Measurements from ENCODE around the gene CYP1B1. TPM values are rescaled to one million over a fixed set of nuclear protein-coding genes. Genes with fewer than 3 reads are reported as not detected.
"Not testable (repeated sequence)": the region's sequence is repeated elsewhere in the genome, so short reads cannot be mapped to it uniquely, and the experiment has no call there.

CYP1B1 gene
- 100 to 1,000 TPM in 3 of 4 donors, 10 to 100 TPM in 1; 78.4 to 169 (median 121) TPM for polyA plus RNA-seq (ENCODE audit: insufficient read length in 4 of 4)

DNA sequence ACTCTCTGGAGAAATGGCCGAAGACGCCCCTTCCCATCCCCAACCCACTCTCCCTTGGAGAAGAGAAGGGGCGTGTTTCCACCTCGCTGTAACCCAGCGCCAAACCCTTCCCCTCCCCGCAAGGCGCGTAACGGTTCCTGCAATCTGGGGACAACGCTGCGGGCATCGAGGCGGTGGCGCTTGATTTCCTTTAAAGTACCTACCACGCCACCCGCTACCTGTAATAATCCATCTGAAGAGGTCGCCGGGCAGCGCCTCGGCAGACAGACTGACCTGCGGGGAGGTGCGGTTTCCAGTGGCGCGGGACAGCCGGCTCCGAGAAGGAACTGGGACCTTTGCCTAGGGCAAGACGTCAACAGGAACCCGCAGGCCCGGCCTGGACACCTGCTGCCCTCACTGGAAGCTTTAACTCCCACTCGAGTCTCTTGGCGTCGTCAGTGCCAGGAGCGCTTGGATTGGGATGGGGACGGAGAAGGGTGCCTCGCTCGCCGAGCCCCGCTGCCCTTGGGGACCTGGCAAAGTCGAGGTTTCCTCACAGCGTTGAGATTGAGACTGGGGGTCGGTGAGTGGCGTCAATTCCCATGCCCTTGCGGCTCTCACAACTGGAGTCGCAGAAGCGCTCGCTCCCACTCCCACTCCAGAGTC, at the start of gene CYP1B1:
Gene CYP1B1, minus strand, starts transcription at position 645 of the 645 bp plus-strand sequence. CDS start 763 bp downstream, outside the sequence.
- DNase-seq (ENCODE audit: low read depth in 4 of 4, low spot score in 2 of 4), result peak in 1 of 4 donors; percentile 17

DNA sequence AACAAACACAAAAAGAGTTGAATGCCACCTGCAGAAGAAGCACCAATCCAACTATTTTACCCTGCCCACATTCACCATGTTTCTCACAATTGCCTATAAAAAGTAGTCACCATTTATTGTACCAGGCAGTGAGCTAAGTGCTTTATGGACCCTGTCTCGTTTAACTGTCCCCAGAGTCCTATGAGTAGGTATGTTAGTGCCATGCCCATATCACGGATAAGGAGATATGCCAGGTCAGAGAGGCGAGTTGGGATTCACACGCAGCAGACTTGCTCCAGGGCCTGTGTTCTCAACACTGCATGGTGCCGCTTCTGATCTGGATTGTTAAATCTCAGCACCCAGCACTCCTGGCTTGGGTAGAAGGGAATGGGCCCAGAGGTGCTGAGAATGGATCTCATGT, 49.1 kb upstream of the CYP1B1 start:
- no peak for DNase-seq (ENCODE audit: low read depth in 4 of 4, low spot score in 2 of 4)

- no peak for DNase-seq (ENCODE audit: low read depth in 4 of 4, low spot score in 2 of 4)
Measured at GRCh38 chr2:38123911-38124310, 48.0 kb upstream of the CYP1B1 start.

DNA sequence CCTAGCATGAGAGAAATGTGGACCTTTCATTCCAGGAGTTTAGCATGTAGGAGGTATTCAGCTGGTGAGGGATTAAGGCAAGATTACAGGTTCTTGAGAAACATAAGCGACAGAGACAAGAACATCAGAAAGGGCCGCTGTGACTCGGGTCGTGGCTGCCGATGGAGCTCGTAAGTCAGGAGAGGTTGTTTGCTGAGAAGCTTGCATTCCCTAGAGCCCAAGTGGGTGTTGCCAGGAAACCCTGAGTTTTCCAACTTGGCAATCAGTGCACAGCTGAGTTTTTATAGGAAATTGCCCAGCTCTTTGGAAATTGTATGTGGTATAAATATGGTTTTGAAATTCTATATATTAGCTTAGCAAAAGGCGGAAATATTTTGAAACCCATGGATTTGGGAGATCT, 46.4 kb upstream of the CYP1B1 start:
- DNase-seq (ENCODE audit: low read depth in 4 of 4, low spot score in 2 of 4), result no peak

DNA sequence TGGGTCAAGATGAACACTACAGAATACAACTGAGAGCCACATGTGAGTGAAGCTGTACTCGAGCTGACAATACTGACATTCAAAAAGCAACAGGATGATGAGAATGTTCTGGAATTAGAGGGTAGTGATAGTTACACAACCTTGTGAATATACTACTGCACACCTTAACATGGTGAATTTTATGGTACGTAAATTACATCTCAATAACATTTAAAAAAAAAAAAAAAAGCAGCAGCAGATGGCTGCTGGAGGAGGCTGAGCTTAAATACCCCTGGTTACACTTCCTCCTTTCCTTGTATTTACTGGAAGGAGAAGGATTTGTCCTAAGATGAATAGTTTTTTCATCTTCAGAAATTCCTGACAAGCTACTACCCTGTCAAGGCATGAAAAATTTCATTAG, 45.5 kb upstream of the CYP1B1 start:
- no peak for DNase-seq (ENCODE audit: low read depth in 4 of 4, low spot score in 2 of 4)

DNA sequence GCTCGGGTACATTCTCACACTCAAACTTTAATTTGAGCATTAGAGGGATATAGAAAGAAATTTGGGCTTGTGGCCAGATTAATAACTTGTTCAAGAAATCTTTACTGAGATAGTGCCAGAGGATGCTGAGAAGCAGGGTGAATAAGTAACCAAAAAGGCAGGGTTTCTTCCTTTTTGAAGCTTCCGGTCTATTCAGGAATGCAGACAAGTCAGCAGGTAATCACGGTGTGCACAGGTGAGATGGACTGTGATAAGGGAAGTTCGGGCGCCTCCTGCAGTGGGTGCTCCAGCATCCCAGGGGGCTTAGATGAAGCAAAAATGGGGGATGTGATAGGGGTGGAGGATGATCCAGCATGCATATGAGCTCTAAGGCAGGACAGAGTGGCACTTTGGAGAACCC, 44.9 kb upstream of the CYP1B1 start:
- DNase-seq (ENCODE audit: low read depth in 4 of 4, low spot score in 2 of 4), result no peak

DNA sequence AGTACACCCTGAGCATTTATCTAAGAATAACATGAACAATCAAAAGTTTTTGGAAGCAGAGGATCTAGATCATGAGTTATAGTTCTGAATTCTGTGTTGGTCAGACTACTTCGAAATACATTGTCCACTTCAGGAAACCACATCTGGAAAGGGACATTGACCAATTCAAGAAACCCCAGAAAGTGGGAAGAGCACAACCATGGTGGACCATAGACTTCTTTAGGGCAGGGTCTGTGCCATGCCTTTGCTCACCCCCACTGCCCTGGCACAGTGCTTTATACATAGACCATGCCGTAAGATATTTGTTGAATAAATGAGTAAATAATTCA, 44.3 kb upstream of the CYP1B1 start:
- DNase-seq (ENCODE audit: low read depth in 4 of 4, low spot score in 2 of 4), result no peak

DNA sequence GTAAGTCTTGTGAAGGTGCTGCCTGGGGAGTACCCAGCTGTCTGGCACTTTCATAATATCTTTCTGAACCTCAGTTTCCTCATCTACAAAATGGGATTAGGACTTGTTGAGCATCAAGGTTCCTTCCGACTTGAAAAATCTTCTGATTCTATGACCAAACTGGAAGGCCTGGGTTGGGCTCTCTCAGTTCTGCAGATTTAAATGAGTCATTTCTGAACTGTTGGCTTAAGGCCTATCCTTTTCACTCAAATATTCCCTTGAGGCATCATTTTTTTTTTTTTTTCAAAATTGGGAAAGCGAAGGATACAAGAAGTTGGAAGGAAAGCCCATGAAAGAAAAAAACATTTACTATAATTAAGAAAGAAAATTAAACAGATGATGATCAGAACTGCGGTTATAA, 40.8 kb upstream of the CYP1B1 start:
- no peak for DNase-seq (ENCODE audit: low read depth in 4 of 4, low spot score in 2 of 4)

DNA sequence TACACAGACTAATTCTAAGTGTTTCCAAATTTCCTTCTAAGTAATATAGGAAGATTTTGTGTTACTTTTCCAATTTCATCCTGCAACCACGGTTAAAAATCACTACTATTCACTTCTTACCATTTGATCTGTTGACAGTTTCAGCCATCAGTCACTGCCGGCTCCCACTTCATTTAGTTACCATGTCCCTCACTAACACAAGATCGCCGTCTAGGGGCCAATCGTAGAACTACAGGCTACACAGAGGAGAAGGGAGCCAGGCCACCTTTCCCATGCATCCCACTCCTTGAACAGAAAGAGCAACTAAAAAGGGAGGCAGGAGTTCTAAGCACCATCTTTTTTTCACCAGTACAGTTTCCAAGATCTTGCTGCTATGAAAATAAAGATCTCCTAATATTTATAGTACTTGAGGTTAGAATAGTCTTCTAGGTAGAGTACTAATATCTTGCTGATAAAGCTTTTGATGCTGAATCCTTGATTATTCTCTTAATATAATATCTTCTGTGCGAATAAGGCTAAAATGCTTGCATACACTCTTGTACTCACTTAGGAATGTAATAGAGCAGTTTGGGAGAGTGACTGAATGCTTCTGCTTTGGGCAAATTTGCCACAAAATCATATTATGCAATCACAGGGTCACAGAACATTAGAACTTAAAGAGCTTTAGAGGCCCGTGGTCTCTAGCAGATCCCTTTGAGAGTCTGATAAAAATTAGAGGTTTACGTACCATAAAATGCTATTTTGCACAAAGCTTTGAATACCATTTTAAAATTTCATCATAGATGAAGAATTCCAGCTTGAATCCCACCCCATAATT, 39.5 kb upstream of the CYP1B1 start:
- DNase-seq (ENCODE audit: low read depth in 4 of 4, low spot score in 2 of 4), result peak in 1 of 4 donors; percentile 85

DNA sequence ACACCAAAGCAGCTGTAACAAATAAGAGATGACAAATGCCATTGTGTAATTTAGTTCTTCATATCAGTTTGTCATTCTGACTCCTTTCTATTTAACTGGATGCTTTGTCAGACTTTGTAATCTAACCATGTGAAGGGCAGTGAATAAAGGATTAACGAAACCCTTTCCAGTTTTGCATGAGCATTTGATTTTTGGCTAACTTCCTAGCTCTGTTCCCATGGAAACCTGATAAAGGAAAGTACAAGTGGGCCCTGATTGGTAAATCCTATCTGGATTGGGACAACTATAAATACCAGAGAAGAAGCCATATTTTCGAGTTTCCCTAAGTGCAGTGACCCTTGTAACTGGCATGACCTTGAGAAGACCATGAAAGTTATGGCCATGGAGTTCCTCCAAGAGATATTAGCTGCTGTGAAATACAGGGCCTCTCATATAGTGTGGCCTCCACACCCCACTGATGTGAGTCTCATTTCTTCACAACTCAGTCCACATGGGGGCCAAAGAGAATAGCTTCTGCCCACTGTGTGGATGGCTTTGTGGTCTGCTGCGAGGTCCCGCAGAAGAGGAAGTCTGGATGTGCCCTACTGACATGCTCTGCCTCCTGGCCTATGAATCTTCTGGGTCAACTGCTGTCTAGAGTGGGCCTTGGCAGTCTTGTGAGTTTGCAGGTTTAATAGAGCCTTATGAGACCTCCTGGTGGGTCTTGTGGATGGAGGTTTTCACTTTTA, 38.2 kb upstream of the CYP1B1 start:
- DNase-seq (ENCODE audit: low read depth in 4 of 4, low spot score in 2 of 4), result no peak

GRCh38 chr2:38113051-38113450, 37.1 kb upstream of the CYP1B1 start:
- DNase-seq (ENCODE audit: low read depth in 4 of 4, low spot score in 2 of 4), result no peak

DNA sequence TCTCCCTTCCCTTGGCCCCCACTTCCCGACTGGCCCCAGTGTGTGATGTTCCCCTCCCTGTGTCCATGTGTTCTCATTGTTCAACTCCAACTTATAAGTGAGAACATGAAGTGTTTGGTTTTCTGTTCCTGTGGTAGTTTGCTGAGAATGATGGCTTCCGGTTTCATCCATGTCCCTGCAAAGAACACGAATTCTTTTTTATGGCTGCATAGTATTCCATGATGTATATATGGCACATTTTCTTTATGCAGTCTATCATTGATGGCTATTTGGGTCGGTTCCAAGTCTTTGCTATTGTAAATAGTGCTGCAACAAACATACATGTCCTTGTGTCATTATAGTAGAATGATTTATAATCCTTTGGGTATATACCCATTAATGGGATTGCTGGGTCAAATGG, 35.4 kb upstream of the CYP1B1 start:
- not testable (repeated sequence) for DNase-seq (ENCODE audit: low read depth in 4 of 4, low spot score in 2 of 4)

DNA sequence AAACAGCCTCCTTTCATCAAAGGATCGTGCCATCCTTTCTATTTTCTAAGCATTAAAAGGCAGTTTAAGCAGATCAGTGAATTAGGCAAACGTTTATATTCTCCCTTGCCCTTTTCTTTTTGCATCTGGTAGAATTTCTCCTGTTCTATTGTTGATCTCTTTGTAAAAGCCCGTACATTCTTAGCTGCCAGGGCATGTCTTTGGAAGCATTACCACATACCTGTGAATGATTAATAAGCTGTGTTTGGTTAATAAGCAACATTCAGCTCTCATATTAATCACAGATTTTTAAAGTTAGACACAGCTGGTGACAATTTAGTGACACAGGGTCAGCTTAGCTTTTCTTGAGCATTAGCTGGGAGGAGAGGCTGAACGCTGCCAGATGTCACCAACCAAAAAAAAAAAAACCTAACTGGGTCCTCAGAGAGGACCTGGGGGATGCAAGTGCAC, 33.8 kb upstream of the CYP1B1 start:
- peak in 1 of 4 donors; percentile 73 for DNase-seq (ENCODE audit: low read depth in 4 of 4, low spot score in 2 of 4)

DNA sequence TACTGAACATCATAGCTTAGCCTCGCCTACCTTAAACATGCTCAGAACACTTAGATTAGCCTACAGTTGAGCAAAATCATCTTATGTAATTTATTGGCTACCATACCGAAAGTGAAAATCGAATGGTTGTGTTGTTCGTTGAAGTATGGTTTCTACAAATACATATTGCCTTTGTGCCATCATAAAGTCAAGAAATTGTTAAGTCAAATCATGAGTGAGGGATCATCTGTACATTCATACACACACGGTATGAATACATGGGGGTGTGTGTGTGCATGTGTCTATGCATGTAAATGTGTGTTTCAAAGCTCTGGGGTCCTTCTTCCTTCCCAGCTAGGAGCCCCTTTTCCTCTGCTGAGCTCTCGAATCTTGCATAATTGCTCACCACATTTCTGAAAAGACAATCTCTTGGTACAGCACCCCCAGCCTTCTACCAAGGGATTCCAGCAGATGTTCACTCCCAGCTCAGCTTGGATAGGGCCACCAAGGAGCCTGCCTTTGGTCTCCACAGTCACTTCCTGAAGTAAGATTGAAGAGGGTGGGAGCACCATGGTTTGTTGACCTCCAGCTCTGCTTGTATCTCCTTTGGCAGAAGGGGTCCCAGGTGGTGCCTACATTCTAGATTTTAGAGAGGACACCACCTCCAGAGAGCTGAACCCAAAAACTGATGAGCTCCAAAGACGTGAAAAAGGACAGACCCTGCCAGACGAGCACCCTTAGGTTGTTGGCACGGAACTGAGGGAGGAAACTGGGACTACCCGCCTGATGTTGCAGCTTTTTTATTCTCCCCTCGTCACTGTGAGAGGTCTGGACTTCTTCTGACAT, 33.2 kb upstream of the CYP1B1 start:
- DNase-seq (ENCODE audit: low read depth in 4 of 4, low spot score in 2 of 4), result no peak

DNA sequence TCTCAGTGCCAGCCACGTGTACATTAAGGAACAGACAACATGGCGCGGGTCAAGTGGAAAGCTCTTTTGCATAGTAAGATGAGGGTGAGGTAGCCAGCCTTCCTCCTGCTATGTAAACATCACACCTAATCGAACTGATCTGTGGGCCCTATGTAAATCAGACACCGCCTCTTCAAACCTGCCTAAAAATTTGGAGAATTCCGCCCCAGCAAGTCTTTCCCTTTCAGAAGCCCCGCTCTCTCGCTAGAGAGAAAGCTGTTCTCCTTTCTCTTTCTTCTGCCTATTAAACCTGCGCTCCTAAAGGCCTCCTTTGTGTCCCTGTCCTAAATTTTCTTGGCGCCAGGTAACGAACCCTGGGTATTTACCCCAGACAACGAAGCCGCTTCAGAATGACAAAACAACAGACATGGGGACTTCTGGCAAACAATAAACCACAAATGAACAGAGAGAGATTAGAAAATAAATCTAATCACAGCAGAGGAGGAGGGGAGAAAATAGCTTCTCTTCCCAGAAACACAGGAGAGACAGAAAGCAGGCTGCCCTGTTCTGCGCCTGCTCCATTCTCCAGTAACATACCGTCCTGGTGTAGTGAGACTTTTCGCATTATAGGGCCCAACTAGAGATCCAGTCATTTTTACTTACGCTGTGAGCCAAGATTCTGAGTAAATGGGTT, 31.9 kb upstream of the CYP1B1 start:
- no peak for DNase-seq (ENCODE audit: low read depth in 4 of 4, low spot score in 2 of 4)

DNA sequence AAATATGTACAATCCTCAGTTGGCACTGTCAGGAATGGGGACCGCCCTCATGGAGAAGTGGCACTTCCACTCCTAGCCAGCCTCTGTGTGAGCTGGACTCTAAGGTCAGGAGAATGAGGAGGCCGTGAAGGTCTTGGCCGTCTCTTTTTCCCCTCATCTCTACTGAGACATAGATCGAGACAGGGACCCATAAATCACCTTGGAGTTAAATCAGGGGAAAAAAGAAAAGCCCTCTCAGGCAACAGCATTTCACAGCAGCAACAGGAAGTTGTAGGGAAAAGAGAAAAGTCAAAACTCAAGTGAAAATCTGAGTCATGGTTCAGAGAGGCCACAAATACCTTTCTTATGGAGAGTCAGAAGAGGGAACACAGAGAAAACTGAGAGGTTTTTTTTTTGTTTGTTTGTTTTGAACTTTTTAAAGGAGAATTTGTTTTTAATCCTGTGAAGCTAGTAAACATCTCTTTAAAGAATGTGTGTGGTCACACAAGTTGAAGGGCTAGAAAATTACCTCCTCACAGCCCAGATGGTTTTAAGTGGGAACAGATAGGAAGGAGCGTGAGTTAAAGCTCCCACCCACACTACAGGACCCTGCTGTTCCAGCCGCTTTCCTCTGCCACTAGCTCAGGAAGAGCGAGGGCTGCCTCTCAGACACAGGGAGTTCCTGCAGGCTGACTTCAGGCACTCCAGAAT, 30.6 kb upstream of the CYP1B1 start:
- DNase-seq (ENCODE audit: low read depth in 4 of 4, low spot score in 2 of 4), result peak in 1 of 4 donors; percentile 72

GRCh38 chr2:38105922-38106321, 30.0 kb upstream of the CYP1B1 start:
- DNase-seq (ENCODE audit: low read depth in 4 of 4, low spot score in 2 of 4), result no peak

GRCh38 chr2:38104598-38104997, 28.6 kb upstream of the CYP1B1 start:
- DNase-seq (ENCODE audit: low read depth in 4 of 4, low spot score in 2 of 4), result no peak

DNA sequence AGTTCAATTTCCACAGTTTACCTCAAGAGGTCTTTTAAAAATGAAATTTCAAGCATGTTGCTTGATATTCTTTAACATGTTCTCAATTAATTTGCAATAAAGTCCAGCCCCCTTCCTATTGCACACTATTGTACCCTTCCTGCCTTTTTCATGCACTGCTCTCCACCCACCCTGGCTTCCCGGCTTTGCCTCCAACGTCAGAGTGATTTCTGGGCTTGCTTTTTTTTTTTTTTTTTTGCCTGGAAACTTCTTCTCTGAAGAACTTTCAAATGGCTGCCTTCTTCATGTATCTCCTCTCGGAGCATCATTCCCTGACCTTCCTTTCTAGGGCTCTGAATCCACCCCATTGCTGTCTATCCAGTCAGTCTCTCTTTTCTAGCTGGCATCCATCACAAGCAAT, 24.4 kb upstream of the CYP1B1 start:
- no peak for DNase-seq (ENCODE audit: low read depth in 4 of 4, low spot score in 2 of 4)
